ENCODE results near the gene DOK3.
"Not testable (repeated sequence)": the region's sequence is repeated elsewhere in the genome, so short reads cannot be mapped to it uniquely, and the experiment has no call there.

Gene DOK3

DNA sequence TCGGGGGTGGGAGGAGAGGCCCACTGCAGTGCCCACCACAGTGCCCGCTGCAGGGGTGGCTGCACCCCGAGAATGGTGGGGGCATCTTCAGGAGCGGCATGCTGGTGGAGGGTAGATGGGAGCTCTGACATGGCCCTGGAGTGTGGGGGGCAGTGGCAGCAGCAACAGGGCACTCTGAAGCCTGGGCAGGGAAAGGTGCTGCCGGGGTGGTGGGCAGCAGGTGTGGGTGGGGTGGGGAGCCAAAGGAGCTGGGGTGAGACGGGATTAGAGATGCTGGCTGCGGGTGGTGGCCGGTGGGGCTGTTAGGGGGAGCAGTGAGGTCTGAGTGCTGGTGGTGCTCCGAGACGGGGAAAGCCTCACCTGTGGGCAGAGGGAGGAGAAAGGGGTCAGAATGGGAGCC, 26.8 kb upstream of the DOK3 start:
- Histone ChIP-seq H3K9ac (ENCODE audit: low read depth in 1 of 2, low read length in 2 of 2) (no peak overlapping the region), H3K36me3 (ENCODE audit: control insufficient read depth in 2 of 2, insufficient read depth in 2 of 2, low read length in 2 of 2) (peaks cover 47 to 53% of the 10 kb centered on the region in 2 donors)

DNA sequence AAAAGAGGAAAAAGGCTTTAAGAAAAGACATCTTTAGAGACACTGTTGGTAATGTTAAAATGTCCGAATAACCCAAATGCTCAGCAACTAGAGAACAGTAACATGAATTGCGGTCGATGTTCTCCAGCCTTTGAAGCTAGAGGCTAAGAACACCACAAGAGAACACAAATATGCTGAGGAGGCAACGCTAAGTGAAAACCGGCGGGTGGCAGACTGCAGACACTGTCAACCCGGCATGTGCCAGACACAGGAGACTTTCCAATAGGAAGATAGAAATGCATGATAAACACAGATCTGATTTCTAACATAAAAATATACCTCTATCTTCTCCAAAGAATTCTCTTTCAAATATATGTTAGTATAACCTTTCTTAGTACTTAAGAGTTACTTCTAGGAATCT, 25.5 kb upstream of the DOK3 start:
- Histone ChIP-seq H3K4me3 (ENCODE audit: low read length in 2 of 2) (no peak overlapping the region), H3K9ac (ENCODE audit: low read depth in 1 of 2, low read length in 2 of 2) (no peak overlapping the region), H3K9me3 (ENCODE audit: control insufficient read depth in 2 of 2, low read length in 2 of 2) (no peaks in the 10 kb centered on the region), H3K27me3 (ENCODE audit: control insufficient read depth in 2 of 2, insufficient read depth in 2 of 2, low read length in 2 of 2) (no peaks in the 10 kb centered on the region), H3K36me3 (ENCODE audit: control insufficient read depth in 2 of 2, insufficient read depth in 2 of 2, low read length in 2 of 2) (peaks cover 58 to 62% of the 10 kb centered on the region in 2 donors), H3K4me1 (ENCODE audit: control insufficient read depth in 2 of 2, insufficient read depth in 2 of 2, low read length in 2 of 2) (peaks cover 7 to 11% of the 10 kb centered on the region in 2 donors), H3K27ac (ENCODE audit: low read depth in 2 of 2, low read length in 2 of 2) (no peak overlapping the region)

More for the DNA sequence above, 26.8 kb upstream of the DOK3 start:
- H3K9me3 ChIP-seq (ENCODE audit: control insufficient read depth in 2 of 2, low read length in 2 of 2) = no peaks in the 10 kb centered on the region
- H3K27me3 ChIP-seq (ENCODE audit: control insufficient read depth in 2 of 2, insufficient read depth in 2 of 2, low read length in 2 of 2) = no peaks in the 10 kb centered on the region
- no peak overlapping the region for H3K4me3 ChIP-seq (ENCODE audit: low read length in 2 of 2)
- peaks cover 7 to 11% of the 10 kb centered on the region in 2 donors for H3K4me1 ChIP-seq (ENCODE audit: control insufficient read depth in 2 of 2, insufficient read depth in 2 of 2, low read length in 2 of 2)
- no peak overlapping the region for H3K27ac ChIP-seq (ENCODE audit: low read depth in 2 of 2, low read length in 2 of 2)

DNA sequence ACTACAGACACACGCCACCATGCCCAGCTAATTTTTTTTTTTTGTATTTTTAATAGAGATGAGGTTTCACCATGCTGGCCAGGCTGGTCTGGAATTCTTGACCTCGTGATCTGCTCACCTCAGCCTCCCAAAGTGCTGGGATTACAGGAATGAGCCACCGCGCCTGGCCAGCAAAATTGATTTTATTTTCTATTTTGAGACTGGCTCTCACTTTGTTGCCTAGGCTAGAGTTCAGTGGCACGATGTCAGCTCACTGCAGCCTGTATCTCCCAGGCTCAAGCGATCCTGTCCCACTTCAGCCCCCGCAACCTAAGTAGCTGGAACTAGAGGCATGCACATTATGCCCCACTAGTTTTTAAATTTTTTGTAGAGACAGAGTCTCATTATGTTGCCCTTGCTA, 24.8 kb upstream of the DOK3 start:
- H3K9ac ChIP-seq (ENCODE audit: low read depth in 1 of 2, low read length in 2 of 2); H3K9me3 ChIP-seq (ENCODE audit: control insufficient read depth in 2 of 2, low read length in 2 of 2); H3K27me3 ChIP-seq (ENCODE audit: control insufficient read depth in 2 of 2, insufficient read depth in 2 of 2, low read length in 2 of 2); H3K27ac ChIP-seq (ENCODE audit: low read depth in 2 of 2, low read length in 2 of 2); H3K4me3 ChIP-seq (ENCODE audit: low read length in 2 of 2): not testable (repeated sequence)
- Histone ChIP-seq H3K36me3 (ENCODE audit: control insufficient read depth in 2 of 2, insufficient read depth in 2 of 2, low read length in 2 of 2) (peaks cover 65 to 68% of the 10 kb centered on the region in 2 donors), H3K4me1 (ENCODE audit: control insufficient read depth in 2 of 2, insufficient read depth in 2 of 2, low read length in 2 of 2) (peaks cover 7 to 11% of the 10 kb centered on the region in 2 donors)

DNA sequence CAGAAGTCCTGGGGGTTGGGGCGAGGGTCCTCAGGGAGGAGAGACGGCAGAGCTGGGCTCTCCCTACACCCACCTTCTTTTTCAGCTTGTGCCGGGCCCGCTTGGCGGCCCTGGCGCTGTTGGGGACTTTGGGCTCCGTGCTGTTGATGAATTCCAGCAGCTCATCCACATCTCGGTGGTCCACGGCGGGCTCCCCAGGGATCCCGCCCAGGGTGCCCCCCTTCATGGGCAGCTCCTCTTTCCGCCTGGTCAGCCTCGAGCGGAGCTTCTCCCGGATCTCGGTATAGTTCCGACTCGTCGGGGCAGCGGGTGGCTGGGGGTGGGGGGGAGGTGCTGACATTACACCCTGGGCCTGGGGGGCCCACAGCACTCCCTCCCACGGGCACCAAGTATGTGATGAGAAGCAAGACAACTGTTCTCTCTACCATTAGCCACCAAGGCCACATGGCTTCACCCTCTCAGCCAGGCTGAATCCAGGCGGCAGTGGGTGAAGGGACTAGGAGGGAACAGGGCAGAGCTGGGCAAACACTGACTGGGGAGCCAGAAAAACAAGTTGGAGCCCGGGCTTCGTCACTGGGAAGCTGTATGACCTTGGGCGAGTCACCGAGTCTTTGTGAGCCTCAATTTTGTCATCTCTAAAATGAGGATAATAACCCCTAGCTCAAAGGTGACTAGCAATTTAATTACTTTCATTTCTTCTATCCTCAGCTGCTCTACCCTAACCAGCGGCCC, 21.7 kb upstream of the DOK3 start:
- peaks cover 68 to 70% of the 10 kb centered on the region in 2 donors for H3K36me3 ChIP-seq (ENCODE audit: control insufficient read depth in 2 of 2, insufficient read depth in 2 of 2, low read length in 2 of 2)
- no peaks in the 10 kb centered on the region for H3K9me3 ChIP-seq (ENCODE audit: control insufficient read depth in 2 of 2, low read length in 2 of 2)
- H3K27me3 ChIP-seq (ENCODE audit: control insufficient read depth in 2 of 2, insufficient read depth in 2 of 2, low read length in 2 of 2) = no peaks in the 10 kb centered on the region
- no peaks in the 10 kb centered on the region for H3K4me1 ChIP-seq (ENCODE audit: control insufficient read depth in 2 of 2, insufficient read depth in 2 of 2, low read length in 2 of 2)
- no peak overlapping the region for H3K4me3 ChIP-seq (ENCODE audit: low read length in 2 of 2)
- H3K9ac ChIP-seq (ENCODE audit: low read depth in 1 of 2, low read length in 2 of 2) = no peak overlapping the region
- H3K27ac ChIP-seq (ENCODE audit: low read depth in 2 of 2, low read length in 2 of 2) = no peak overlapping the region

DNA sequence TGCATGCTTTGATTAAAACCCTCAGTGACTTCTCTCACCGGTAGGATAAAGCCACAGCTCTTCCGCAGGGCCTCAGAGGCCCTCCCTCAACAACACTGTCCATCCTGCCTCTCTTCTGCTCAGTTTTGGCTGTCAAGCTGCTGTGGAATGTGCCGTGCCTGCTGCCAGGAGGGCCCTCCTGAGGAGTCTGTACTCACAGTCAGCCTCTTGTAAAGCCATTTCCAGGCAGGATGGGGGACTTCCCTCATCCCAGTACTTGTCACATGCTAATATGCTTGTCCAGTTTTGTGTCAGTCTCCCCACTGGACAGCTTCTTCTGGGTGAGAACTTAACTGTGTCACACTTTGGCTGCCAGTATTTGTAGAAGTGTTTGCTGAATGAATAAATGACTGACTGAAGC, 21.0 kb upstream of the DOK3 start:
- Histone ChIP-seq H3K4me1 (ENCODE audit: control insufficient read depth in 2 of 2, insufficient read depth in 2 of 2, low read length in 2 of 2) (no peaks in the 10 kb centered on the region), H3K9me3 (ENCODE audit: control insufficient read depth in 2 of 2, low read length in 2 of 2) (no peaks in the 10 kb centered on the region), H3K36me3 (ENCODE audit: control insufficient read depth in 2 of 2, insufficient read depth in 2 of 2, low read length in 2 of 2) (peaks cover 67 to 73% of the 10 kb centered on the region in 2 donors), H3K27me3 (ENCODE audit: control insufficient read depth in 2 of 2, insufficient read depth in 2 of 2, low read length in 2 of 2) (no peaks in the 10 kb centered on the region), H3K4me3 (ENCODE audit: low read length in 2 of 2) (no peak overlapping the region), H3K9ac (ENCODE audit: low read depth in 1 of 2, low read length in 2 of 2) (no peak overlapping the region), H3K27ac (ENCODE audit: low read depth in 2 of 2, low read length in 2 of 2) (no peak overlapping the region)

DNA sequence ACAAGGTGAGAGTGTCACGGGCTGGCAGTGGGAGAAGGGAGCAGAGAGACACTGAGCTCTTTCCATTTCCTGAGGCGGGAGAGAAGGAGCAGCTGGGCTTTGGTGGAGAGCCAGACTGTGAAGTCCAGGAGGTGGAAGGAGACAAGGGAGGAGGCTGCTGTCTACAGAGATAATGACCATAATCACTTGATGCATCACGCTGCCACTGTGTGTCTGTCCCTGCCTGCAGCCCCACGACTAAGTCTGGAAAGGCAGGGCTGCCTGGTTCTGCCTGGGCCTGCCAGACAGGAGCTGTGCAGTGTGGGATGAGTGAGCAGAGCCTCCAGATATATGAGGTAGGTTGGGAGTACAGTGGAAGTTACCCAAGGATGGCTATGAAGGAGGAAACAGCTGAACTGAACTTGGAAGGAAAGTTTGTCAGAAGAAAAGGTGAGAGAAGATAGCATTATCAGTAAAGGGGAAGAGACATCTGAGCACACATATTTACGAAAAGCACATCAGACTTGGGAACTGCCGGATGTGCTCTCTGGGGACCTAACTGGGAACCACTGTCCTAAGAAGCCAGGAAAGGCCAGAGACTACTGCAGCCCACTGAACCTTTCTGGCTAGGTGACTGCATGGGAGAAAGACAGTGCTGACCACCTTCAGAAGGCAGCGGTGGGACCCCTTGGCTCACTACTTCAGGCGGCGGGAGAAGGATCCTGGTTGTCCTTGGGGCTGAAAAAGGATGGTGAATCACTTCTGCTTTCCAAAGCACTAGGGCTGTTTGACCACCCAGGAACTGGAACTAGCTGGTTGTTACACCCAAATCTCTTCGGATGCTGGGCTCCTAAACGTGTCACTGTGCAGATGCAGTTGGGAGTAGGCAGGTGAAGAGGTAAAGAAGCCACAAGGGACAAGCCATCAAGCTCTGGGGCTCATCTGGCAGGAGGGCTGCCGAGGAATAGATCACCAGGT, 19.9 kb upstream of the DOK3 start:
- H3K36me3 ChIP-seq (ENCODE audit: control insufficient read depth in 2 of 2, insufficient read depth in 2 of 2, low read length in 2 of 2) = peaks cover 73 to 81% of the 10 kb centered on the region in 2 donors
- no peak overlapping the region for H3K9ac ChIP-seq (ENCODE audit: low read depth in 1 of 2, low read length in 2 of 2)
- H3K27ac ChIP-seq (ENCODE audit: low read depth in 2 of 2, low read length in 2 of 2) = no peak overlapping the region
- H3K27me3 ChIP-seq (ENCODE audit: control insufficient read depth in 2 of 2, insufficient read depth in 2 of 2, low read length in 2 of 2) = no peaks in the 10 kb centered on the region
- H3K4me1 ChIP-seq (ENCODE audit: control insufficient read depth in 2 of 2, insufficient read depth in 2 of 2, low read length in 2 of 2) = no peaks in the 10 kb centered on the region
- H3K4me3 ChIP-seq (ENCODE audit: low read length in 2 of 2) = no peak overlapping the region
- no peaks in the 10 kb centered on the region for H3K9me3 ChIP-seq (ENCODE audit: control insufficient read depth in 2 of 2, low read length in 2 of 2)

DNA sequence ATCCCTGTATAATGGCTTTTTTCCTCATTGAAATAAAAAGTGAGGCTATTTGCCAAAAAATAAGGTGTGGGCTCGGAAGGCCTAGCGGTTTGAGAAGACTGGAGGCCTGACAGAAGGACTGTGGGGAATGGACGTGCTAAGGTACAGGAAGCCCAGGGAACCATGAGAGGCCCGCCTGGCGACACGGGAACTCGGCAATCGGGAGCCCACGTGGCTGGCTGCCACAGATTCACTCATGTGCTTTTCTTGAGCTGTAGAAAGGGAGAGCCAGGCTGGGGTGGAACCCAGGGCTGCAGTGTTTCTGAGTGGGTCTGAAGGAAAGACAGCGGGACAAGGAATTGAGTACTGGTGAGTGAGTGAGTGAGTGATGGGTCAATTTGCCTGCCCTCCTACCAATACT, 19.0 kb upstream of the DOK3 start:
- Histone ChIP-seq H3K9ac (ENCODE audit: low read depth in 1 of 2, low read length in 2 of 2) (no peak overlapping the region), H3K9me3 (ENCODE audit: control insufficient read depth in 2 of 2, low read length in 2 of 2) (no peaks in the 10 kb centered on the region), H3K4me3 (ENCODE audit: low read length in 2 of 2) (no peak overlapping the region), H3K36me3 (ENCODE audit: control insufficient read depth in 2 of 2, insufficient read depth in 2 of 2, low read length in 2 of 2) (peaks cover 75 to 85% of the 10 kb centered on the region in 2 donors), H3K27ac (ENCODE audit: low read depth in 2 of 2, low read length in 2 of 2) (no peak overlapping the region), H3K4me1 (ENCODE audit: control insufficient read depth in 2 of 2, insufficient read depth in 2 of 2, low read length in 2 of 2) (no peaks in the 10 kb centered on the region), H3K27me3 (ENCODE audit: control insufficient read depth in 2 of 2, insufficient read depth in 2 of 2, low read length in 2 of 2) (no peaks in the 10 kb centered on the region)

DNA sequence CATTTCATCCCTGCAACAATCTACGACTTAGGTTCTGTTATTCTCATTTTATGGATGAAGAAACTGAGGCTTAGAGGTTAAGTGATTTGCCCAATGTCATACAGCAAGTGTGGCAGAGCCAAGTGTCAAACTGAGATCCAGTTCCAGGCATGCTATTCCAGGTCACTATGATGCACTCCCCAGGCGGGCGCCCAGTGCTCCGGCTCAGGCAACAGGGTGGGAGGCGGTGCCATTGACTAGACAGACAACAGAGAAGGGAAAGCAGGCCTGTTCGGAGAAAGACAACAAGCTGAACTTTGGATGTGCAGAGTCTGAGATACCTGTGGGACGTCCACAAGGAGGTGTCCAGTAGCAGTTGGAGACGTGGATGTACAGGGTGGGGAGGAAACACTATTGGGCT, 18.0 kb upstream of the DOK3 start:
- Histone ChIP-seq H3K4me3 (ENCODE audit: low read length in 2 of 2) (no peak overlapping the region), H3K4me1 (ENCODE audit: control insufficient read depth in 2 of 2, insufficient read depth in 2 of 2, low read length in 2 of 2) (no peaks in the 10 kb centered on the region), H3K27me3 (ENCODE audit: control insufficient read depth in 2 of 2, insufficient read depth in 2 of 2, low read length in 2 of 2) (no peaks in the 10 kb centered on the region), H3K9ac (ENCODE audit: low read depth in 1 of 2, low read length in 2 of 2) (no peak overlapping the region), H3K36me3 (ENCODE audit: control insufficient read depth in 2 of 2, insufficient read depth in 2 of 2, low read length in 2 of 2) (peaks cover 71 to 86% of the 10 kb centered on the region in 2 donors), H3K27ac (ENCODE audit: low read depth in 2 of 2, low read length in 2 of 2) (no peak overlapping the region), H3K9me3 (ENCODE audit: control insufficient read depth in 2 of 2, low read length in 2 of 2) (no peaks in the 10 kb centered on the region)

DNA sequence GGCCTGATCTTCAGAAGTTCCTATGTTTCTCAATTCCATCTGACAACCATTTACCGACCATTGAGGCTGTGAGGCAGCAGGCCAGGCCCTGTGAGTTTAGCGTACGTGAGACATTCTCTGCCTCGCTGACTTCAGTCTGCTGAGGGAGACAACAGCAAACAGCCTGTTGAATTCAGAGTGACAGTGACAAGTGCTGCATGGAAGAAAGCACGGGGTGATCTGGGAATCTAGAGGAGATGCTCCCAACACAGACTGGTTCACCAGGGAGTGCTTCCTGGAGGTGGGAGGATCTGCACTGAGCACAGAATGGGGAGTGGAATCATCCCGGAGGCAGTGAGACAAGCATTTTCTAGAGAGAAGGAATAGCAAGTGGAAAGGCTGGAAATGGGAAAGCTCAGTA, 17.2 kb upstream of the DOK3 start:
- H3K36me3 ChIP-seq (ENCODE audit: control insufficient read depth in 2 of 2, insufficient read depth in 2 of 2, low read length in 2 of 2) = peaks cover 67 to 82% of the 10 kb centered on the region in 2 donors
- no peaks in the 10 kb centered on the region for H3K4me1 ChIP-seq (ENCODE audit: control insufficient read depth in 2 of 2, insufficient read depth in 2 of 2, low read length in 2 of 2)
- no peak overlapping the region for H3K27ac ChIP-seq (ENCODE audit: low read depth in 2 of 2, low read length in 2 of 2)
- H3K9ac ChIP-seq (ENCODE audit: low read depth in 1 of 2, low read length in 2 of 2) = no peak overlapping the region
- H3K4me3 ChIP-seq (ENCODE audit: low read length in 2 of 2) = no peak overlapping the region
- H3K9me3 ChIP-seq (ENCODE audit: control insufficient read depth in 2 of 2, low read length in 2 of 2) = no peaks in the 10 kb centered on the region
- H3K27me3 ChIP-seq (ENCODE audit: control insufficient read depth in 2 of 2, insufficient read depth in 2 of 2, low read length in 2 of 2) = no peaks in the 10 kb centered on the region

DNA sequence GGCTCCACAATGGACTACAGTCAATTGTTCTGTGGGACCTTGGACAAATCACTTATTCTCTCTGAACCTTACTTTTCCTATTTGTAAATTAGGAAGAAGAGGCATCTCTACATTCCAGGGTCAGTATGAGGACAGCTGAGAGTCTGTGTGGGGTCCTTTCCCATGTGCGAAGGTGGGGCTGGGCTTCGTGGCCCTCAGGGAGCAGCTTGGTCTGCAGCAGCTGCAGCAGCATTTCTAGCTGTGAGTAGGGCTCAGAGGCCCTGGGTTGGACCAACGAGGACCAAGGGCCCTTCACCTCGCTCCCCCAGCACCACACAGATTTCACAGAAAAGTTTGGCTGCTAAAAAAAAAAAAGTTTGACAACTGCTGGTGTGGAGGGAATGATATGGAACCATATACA, 16.6 kb upstream of the DOK3 start:
- H3K9me3 ChIP-seq (ENCODE audit: control insufficient read depth in 2 of 2, low read length in 2 of 2) = no peaks in the 10 kb centered on the region
- no peak overlapping the region for H3K9ac ChIP-seq (ENCODE audit: low read depth in 1 of 2, low read length in 2 of 2)
- no peak overlapping the region for H3K4me3 ChIP-seq (ENCODE audit: low read length in 2 of 2)
- no peak overlapping the region for H3K27ac ChIP-seq (ENCODE audit: low read depth in 2 of 2, low read length in 2 of 2)
- no peaks in the 10 kb centered on the region for H3K4me1 ChIP-seq (ENCODE audit: control insufficient read depth in 2 of 2, insufficient read depth in 2 of 2, low read length in 2 of 2)
- peaks cover 69 to 85% of the 10 kb centered on the region in 2 donors for H3K36me3 ChIP-seq (ENCODE audit: control insufficient read depth in 2 of 2, insufficient read depth in 2 of 2, low read length in 2 of 2)
- no peaks in the 10 kb centered on the region for H3K27me3 ChIP-seq (ENCODE audit: control insufficient read depth in 2 of 2, insufficient read depth in 2 of 2, low read length in 2 of 2)

Measured in mucosa of rectum (tissue), 2 donors.